ENCODE results near the gene ARHGEF18.

- TF ChIP-seq EP300 (conservative IDR thresholded peaks at IDR 0.05; ENCODE audit: poor library complexity, severe bottlenecking): no peak
- TF ChIP-seq CTCF (IDR thresholded peaks at IDR 0.05; ENCODE audit: poor library complexity, severe bottlenecking): no peak
- no peak for TF ChIP-seq TAF1 (IDR thresholded peaks at IDR 0.05; ENCODE audit: low read depth)
- TF ChIP-seq POLR2AphosphoS5 (IDR thresholded peaks at IDR 0.05): no peak
- TF ChIP-seq REST (IDR thresholded peaks at IDR 0.05; ENCODE audit: borderline replicate concordance): no peak
- no peak for TF ChIP-seq EZH2 (IDR thresholded peaks at IDR 0.05; ENCODE audit: borderline replicate concordance, insufficient read depth, low read length, poor library complexity, severe bottlenecking)
- TF ChIP-seq RAD21 (conservative IDR thresholded peaks at IDR 0.05): no peak
- TF ChIP-seq SMC3 (conservative IDR thresholded peaks at IDR 0.05; ENCODE audit: poor library complexity): no peak
- TF ChIP-seq MXI1 (conservative IDR thresholded peaks at IDR 0.05; ENCODE audit: poor library complexity, severe bottlenecking): no peak
Observed at GRCh38 chr19:7381073-7381390, 32.3 kb downstream of the ARHGEF18 start.
